ENCODE results near the gene DNAJC10. TPM values are rescaled to one million over a fixed set of nuclear protein-coding genes. Genes with fewer than 3 reads are reported as not detected.

DNAJC10 gene
- total and polyA plus RNA-seq, 2 of the 4 experiments (the other 2 are of a cell fraction), result 34.6 to 53.2 TPM

GRCh38 chr2:182694189-182694588 lies 21.9 kb upstream of the DNAJC10 start:
- in situ Hi-C loops (cut with MboI; ENCODE audit: low sequenced_read_pairs), result no loop called here
- Histone ChIP-seq H3K9me3 (ENCODE audit: control insufficient read depth, insufficient read depth, low read length) (no peaks in the 10 kb centered on the region), H2BK15ac (ENCODE audit: low read depth, low read length) (no peak overlapping the region), H2AK9ac (replicated peaks; ENCODE audit: low read depth, low read length, poor library complexity) (no peak overlapping the region), H3K27me3 (ENCODE audit: control insufficient read depth, insufficient read depth, low read length) (no peaks in the 10 kb centered on the region), H3K36me3 (ENCODE audit: control insufficient read depth, insufficient read depth, low read length) (no peaks in the 10 kb centered on the region), H2BK20ac (ENCODE audit: low read depth, low read length) (no peak overlapping the region), H3K23ac (ENCODE audit: low read depth, low read length) (no peak overlapping the region), H3K79me1 (ENCODE audit: low read depth in 1 of 2, low read length in 2 of 2) (no peaks in the 10 kb centered on the region), H3K4me1 (ENCODE audit: control insufficient read depth, insufficient read depth, low read length) (no peaks in the 10 kb centered on the region), H3K4me2 (ENCODE audit: low read depth, low read length) (no peak overlapping the region), H2AK5ac (ENCODE audit: low read depth, low read length) (no peak overlapping the region), H4K5ac (ENCODE audit: low read depth, low read length) (no peak overlapping the region), H3K56ac (ENCODE audit: extremely low read depth, insufficient read depth, low read length) (no peak overlapping the region), H3K27ac (ENCODE audit: insufficient read depth, low read length) (no peak overlapping the region), H4K20me1 (ENCODE audit: insufficient read depth, low read length) (no peaks in the 10 kb centered on the region), H3K4ac (ENCODE audit: low read depth, low read length) (no peak overlapping the region), H3K4me3 (ENCODE audit: insufficient read depth, low read depth, low read length) (no peak overlapping the region), H2BK5ac (ENCODE audit: low read depth, low read length, poor library complexity, severe bottlenecking) (no peak overlapping the region), H3K18ac (ENCODE audit: low read depth, low read length) (no peak overlapping the region), H3K9ac (ENCODE audit: low read depth, low read length) (no peak overlapping the region), H4K91ac (ENCODE audit: insufficient read depth, low read depth, low read length) (no peak overlapping the region), H4K8ac (ENCODE audit: low read depth in 2 of 2, low read length in 2 of 2) (no peak overlapping the region), H3K9me1 (ENCODE audit: insufficient read depth, low read length) (no peaks in the 10 kb centered on the region; the same call in 1 of the 2 replicates), H3K14ac (replicated peaks; ENCODE audit: low read depth, low read length) (no peak overlapping the region), H2BK120ac (ENCODE audit: low read depth, low read length) (no peak overlapping the region), H2AFZ (replicated peaks; ENCODE audit: low read length, poor library complexity) (no peak overlapping the region)
- WGBS, 2 experiments (ENCODE audit: extremely low coverage in 2 of 2, insufficient read length in 1 of 2), result no CpG with 5 or more reads among the region's 4 CpGs
- no peak for TF ChIP-seq MXI1 (IDR thresholded peaks at IDR 0.05; ENCODE audit: borderline replicate concordance, low read depth, low read length)
- TF ChIP-seq CEBPB (IDR thresholded peaks at IDR 0.05; ENCODE audit: low read depth, low read length), result peak; percentile 26; the same call in 1 of the 2 replicates
- no peak for TF ChIP-seq ELK1 (IDR thresholded peaks at IDR 0.05; ENCODE audit: borderline replicate concordance, low read depth, low read length)
- no peak for TF ChIP-seq RCOR1 (IDR thresholded peaks at IDR 0.05; ENCODE audit: insufficient replicate concordance, low read length)
- no peak for TF ChIP-seq NFE2L2 (IDR thresholded peaks at IDR 0.05; ENCODE audit: low read depth, low read length)
- no peak for TF ChIP-seq CHD1 (IDR thresholded peaks at IDR 0.05; ENCODE audit: low read depth, low read length)
- ATAC-seq (ENCODE audit: low read depth) (no peak), DNase-seq (no peak)
- no TSS peak for BruUV-seq (replicated peaks)
- CTCF ChIA-PET, result no interaction called here
- POLR2A ChIA-PET (ENCODE audit: unreplicated experiment), result no interaction called here
- dilution Hi-C loops (cut with HindIII; ENCODE audit: low sequenced_read_pairs, unreplicated experiment), result no loop called here
- intact Hi-C loops (cut with micrococcal nuclease), result no loop called here
